Activated T-helper 9 cell treated with anti-CD3 and anti-CD28 coated beads, Interleukin-2, amount 50 U/mL, for 16 hours (primary cell): ENCODE measurements around the gene CNTNAP3B.
"Not testable (repeated sequence)": the region's sequence is repeated elsewhere in the genome, so short reads cannot be mapped to it uniquely, and the experiment has no call there.

ENCODE experiments used
- DNase-seq: peaks from one replicate; pipeline ENCODE4 v3.0.0-alpha.2; 2020; ENCODE audit warnings: low read depth

The CNTNAP3B gene

GRCh38 chr9:42129073-42129729, at the start of gene CNTNAP3B:
Gene CNTNAP3B, minus strand, starts transcription at chr9:42129426. Its CDS starts 332 bp downstream, at chr9:42129094.
- DNase-seq, result not testable (repeated sequence)

DNA sequence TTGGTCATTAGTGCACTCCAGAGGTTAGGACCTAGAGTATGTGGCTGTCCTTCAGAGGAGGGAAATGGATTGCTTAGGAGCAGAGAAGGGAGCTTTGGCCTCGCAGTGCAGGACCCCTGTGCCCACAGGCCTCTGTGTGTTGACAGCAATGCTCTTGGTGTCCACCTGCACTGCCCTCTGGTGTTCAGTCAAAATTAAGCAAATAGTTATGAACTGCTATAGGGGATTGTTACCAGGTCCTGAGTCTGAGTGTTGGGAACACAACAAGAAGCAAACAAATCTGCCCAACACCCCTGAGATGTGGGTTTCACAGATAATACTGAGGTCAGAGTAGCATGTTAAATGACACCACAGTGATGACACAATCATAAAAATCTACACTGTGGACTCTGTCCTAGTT, 31.1 kb upstream of the CNTNAP3B start:
- DNase-seq, result not testable (repeated sequence)

GRCh38 chr9:42127056-42127841, 2.0 kb downstream of the CNTNAP3B start:
- DNase-seq, result not testable (repeated sequence)

- DNase-seq, result not testable (repeated sequence)
Measured at GRCh38 chr9:42121007-42121406, 8.2 kb downstream of the CNTNAP3B start.

GRCh38 chr9:42095929-42096328, 33.3 kb downstream of the CNTNAP3B start:
- not testable (repeated sequence) for DNase-seq

- not testable (repeated sequence) for DNase-seq
Measured at GRCh38 chr9:42084559-42084952, 44.7 kb downstream of the CNTNAP3B start.

GRCh38 chr9:42083877-42084558, 45.2 kb downstream of the CNTNAP3B start:
- not testable (repeated sequence) for DNase-seq

GRCh38 chr9:42080376-42080775, 48.9 kb downstream of the CNTNAP3B start:
- not testable (repeated sequence) for DNase-seq

DNA sequence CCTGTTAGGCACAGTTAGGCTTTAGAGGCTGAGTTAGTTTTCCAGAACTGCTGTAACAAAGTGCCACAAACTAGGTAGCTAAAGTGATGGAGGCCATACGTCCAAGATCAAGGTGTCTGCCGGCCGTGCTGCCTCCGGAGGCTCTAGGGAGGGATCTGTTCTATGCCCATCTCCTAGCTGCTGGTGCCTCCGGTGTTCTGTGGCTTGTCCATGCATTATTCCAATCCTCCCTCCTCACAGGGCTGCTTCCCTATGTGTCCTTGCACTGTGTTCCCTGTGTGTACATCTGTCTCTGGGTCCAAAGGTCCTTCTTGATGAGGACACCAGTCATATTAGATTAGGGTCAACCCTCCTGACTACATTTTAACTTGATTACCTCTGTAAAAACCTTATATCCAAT, 54.4 kb downstream of the CNTNAP3B start:
- DNase-seq, result not testable (repeated sequence)

DNA sequence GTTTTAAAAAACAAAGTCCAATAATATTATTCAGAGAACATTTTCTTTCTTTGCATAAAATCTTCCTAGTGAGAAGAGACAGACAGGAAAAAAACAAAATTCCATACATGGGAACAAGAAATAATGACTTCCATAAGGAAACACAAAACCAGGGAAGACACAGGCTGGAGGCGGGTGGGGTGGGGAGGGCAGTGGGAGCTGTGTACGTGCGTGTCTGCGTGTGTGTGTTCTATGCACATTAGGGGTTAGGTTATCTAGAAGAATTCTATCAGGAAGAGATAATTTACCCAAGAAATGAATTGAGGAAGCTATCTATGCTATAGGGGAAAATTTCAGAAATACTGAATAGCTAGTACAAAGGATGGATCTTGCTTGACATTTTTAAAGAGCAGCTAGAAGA, 58.2 kb downstream of the CNTNAP3B start:
- not testable (repeated sequence) for DNase-seq

DNA sequence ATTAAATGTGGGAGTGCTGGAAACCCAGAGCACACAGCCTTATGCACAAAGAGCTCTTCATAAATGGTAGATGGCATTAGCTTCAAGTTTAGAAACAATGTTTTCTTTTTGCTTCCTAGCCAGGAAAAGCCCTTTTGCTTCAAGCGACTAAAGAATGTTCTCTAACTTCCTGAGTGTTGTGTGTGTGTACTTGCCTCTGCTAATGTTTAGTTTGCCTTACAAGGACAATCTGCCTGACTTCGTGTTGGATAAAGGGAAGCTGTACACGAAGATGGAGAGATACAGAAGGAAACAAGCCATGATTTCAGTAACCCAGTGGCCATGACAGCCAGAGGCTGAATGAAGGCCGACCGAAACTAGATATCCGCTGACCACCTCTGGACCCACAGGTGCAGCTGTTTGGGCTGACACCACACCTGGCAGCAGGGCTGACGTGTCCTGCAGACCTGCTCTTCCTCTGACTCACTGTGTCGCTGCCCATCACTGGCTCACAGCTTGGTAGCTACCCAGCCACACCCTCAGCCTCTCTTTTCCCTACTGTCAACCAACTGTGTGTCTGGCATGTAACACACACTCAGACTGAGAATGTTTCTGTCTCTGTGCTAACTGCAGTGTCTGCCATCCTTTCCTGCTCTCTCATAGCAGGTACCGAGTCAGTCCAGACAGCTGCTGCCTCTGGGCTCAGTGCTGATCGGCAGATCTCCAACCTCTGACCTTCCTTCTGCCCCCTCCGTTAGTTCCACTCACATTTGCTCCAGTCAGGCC, 59.0 kb downstream of the CNTNAP3B start:
- DNase-seq, result not testable (repeated sequence)

DNA sequence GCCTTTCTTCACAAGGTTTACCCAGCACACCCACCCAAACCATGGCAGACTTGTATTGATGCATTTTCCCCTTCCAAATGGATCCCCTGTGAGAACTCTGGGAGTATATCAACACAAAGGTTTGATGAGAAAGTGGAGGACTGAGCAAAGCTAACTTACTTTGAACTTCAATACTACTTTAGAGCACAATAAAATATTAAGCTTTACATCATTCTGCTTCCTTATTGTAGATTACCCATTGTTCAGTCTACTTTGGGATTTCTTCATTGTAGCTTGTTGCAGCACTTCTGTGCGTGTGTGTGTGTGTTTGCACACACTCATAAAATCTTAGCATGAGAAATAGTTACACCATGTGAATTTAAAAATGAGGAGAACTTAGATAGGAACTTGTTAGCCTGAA, 75.4 kb downstream of the CNTNAP3B start:
- DNase-seq, result not testable (repeated sequence)

- not testable (repeated sequence) for DNase-seq
Measured at GRCh38 chr9:42050701-42051100, 78.5 kb downstream of the CNTNAP3B start.

- DNase-seq, result not testable (repeated sequence)
Measured at GRCh38 chr9:42044422-42045010, 84.7 kb downstream of the CNTNAP3B start.

DNA sequence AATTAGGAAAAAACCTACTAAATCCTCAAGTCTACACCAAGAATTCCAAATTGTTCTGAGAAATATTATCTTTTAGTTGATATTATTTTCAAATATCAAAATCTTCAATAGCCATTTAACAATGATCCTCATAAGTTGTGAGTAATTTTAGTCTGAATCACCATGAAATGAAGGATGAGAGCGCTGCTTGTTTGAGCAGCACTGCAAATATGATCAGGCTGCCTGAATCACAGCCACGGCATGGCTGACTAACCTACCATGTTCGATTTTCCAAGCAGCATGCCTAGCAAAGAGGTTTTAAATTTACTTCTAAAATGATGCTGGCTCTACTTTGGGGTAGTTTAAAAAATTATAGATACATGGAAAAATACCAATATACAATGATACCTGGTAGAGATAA, 95.7 kb downstream of the CNTNAP3B start:
- not testable (repeated sequence) for DNase-seq

DNA sequence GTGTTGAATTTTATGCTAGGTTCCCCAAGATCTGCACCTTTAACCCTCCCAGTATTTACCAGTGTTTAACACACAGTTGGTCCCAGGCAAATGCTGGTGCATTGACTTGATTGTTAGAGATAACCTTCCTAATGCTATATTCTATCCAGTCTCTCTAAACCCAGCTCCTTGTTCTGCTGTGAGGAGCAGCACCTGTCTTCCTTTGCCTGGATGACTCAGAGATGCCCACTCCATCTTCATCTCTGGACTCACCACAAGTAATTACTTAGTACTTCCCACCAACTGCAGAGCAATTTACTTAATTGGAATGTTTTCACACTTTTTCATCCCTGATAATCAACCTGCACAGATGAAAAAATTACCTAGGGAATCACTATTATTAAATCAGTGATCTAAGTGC, 108.6 kb downstream of the CNTNAP3B start:
- DNase-seq, result not testable (repeated sequence)

GRCh38 chr9:42018220-42018922, 110.9 kb downstream of the CNTNAP3B start:
- DNase-seq, result not testable (repeated sequence)

GRCh38 chr9:42014317-42014716, 114.9 kb downstream of the CNTNAP3B start:
- not testable (repeated sequence) for DNase-seq

- DNase-seq, result not testable (repeated sequence)
Measured at GRCh38 chr9:41991607-41992006, 137.6 kb downstream of the CNTNAP3B start.

DNA sequence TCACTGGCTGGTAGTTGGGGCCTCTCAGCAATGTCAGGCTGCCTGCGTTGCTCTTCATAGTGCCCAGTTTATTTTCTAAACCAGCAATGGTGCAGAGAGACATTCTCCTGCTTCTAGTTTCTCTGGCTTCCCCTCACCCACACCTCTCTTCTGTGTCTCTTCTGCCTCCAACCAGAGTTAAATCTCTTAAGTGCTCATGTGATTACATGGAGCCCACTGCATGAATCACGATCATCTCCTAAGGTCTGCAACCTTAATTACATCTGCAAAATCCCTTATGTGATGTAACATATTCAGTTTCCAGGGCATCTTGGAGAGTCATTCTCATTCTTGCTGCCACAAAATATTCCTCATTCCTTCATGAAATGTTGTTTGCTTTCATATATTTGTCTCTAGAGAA, 149.0 kb downstream of the CNTNAP3B start:
- not testable (repeated sequence) for DNase-seq
